LNCAP (cell line): ENCODE results near the gene VILL.

Experiments
- CTCF ChIP-seq: fragments of 450-650 bp; IDR thresholded peaks from 2 replicates; pipeline ENCODE4 v1.5.1; 2017; ENCODE audit warnings: mild to moderate bottlenecking

Gene VILL

GRCh38 chr3:37955918-37956707, 34.5 kb upstream of the VILL start:
- no peak for TF ChIP-seq CTCF

- TF ChIP-seq CTCF = no peak
Observed at GRCh38 chr3:37956723-37957538, 33.7 kb upstream of the VILL start.

- TF ChIP-seq CTCF = no peak
Observed at GRCh38 chr3:37957539-37957936, 33.0 kb upstream of the VILL start.

- TF ChIP-seq CTCF = no peak
Observed at GRCh38 chr3:37961622-37962431, 28.8 kb upstream of the VILL start.

GRCh38 chr3:37963016-37963415, 27.6 kb upstream of the VILL start:
- TF ChIP-seq CTCF = no peak

- TF ChIP-seq CTCF = no peak
Observed at GRCh38 chr3:37963635-37964034, 27.0 kb upstream of the VILL start.

- TF ChIP-seq CTCF = no peak
Observed at GRCh38 chr3:37964146-37964545, 26.4 kb upstream of the VILL start.
